ENCODE data around the gene SP6. TPM values are rescaled to one million over a fixed set of nuclear protein-coding genes. Genes with fewer than 3 reads are reported as not detected.

Gene SP6
- total RNA-seq, 1 donor from 2014 or later: 30.7 TPM

GRCh38 chr17:47871048-47871447, 20.1 kb upstream of the SP6 start:
- no peak for DNase-seq (ENCODE audit: low spot score)
- H3K9me3 Mint-ChIP-seq (ENCODE audit: unreplicated experiment): no peaks in the 10 kb centered on the region
- peaks cover 8% of the 10 kb centered on the region for H3K27me3 Mint-ChIP-seq (ENCODE audit: unreplicated experiment)
- H3K4me3 Mint-ChIP-seq (ENCODE audit: unreplicated experiment): no peak overlapping the region
- H3K27ac Mint-ChIP-seq (ENCODE audit: unreplicated experiment): no peak overlapping the region
- no peak for TF ChIP-seq CTCF (IDR thresholded peaks at IDR 0.05; ENCODE audit: unreplicated experiment)
- H3K4me1 Mint-ChIP-seq (ENCODE audit: unreplicated experiment): peaks cover 28% of the 10 kb centered on the region
- peaks cover 4% of the 10 kb centered on the region for H3K36me3 Mint-ChIP-seq (ENCODE audit: low read depth, unreplicated experiment)

GRCh38 chr17:47870056-47870455, 19.1 kb upstream of the SP6 start:
- DNase-seq (ENCODE audit: low spot score): no peak
- Mint-ChIP-seq H3K4me3 (ENCODE audit: unreplicated experiment) (no peak overlapping the region), H3K27ac (ENCODE audit: unreplicated experiment) (no peak overlapping the region), H3K27me3 (ENCODE audit: unreplicated experiment) (peaks cover 12% of the 10 kb centered on the region), H3K9me3 (ENCODE audit: unreplicated experiment) (no peaks in the 10 kb centered on the region), H3K4me1 (ENCODE audit: unreplicated experiment) (peaks cover 24% of the 10 kb centered on the region), H3K36me3 (ENCODE audit: low read depth, unreplicated experiment) (no peaks in the 10 kb centered on the region)
- no peak for TF ChIP-seq CTCF (IDR thresholded peaks at IDR 0.05; ENCODE audit: unreplicated experiment)

- DNase-seq (ENCODE audit: low spot score): no peak
Measured at GRCh38 chr17:47869114-47869513, 18.2 kb upstream of the SP6 start.

GRCh38 chr17:47867813-47868533, 17.0 kb upstream of the SP6 start:
- H3K27ac Mint-ChIP-seq (ENCODE audit: unreplicated experiment): no peak overlapping the region
- no peak for TF ChIP-seq CTCF (IDR thresholded peaks at IDR 0.05; ENCODE audit: unreplicated experiment)
- peaks cover 23% of the 10 kb centered on the region for H3K4me1 Mint-ChIP-seq (ENCODE audit: unreplicated experiment)
- H3K4me3 Mint-ChIP-seq (ENCODE audit: unreplicated experiment): no peak overlapping the region
- DNase-seq (ENCODE audit: low spot score): no peak
- peaks cover 12% of the 10 kb centered on the region for H3K27me3 Mint-ChIP-seq (ENCODE audit: unreplicated experiment)
- H3K9me3 Mint-ChIP-seq (ENCODE audit: unreplicated experiment): no peaks in the 10 kb centered on the region
- H3K36me3 Mint-ChIP-seq (ENCODE audit: low read depth, unreplicated experiment): no peaks in the 10 kb centered on the region

More at GRCh38 chr17:47869114-47869513, 18.2 kb upstream of the SP6 start:
- Mint-ChIP-seq H3K36me3 (ENCODE audit: low read depth, unreplicated experiment) (no peaks in the 10 kb centered on the region), H3K9me3 (ENCODE audit: unreplicated experiment) (no peaks in the 10 kb centered on the region), H3K4me1 (ENCODE audit: unreplicated experiment) (peaks cover 21% of the 10 kb centered on the region), H3K27me3 (ENCODE audit: unreplicated experiment) (peaks cover 12% of the 10 kb centered on the region), H3K4me3 (ENCODE audit: unreplicated experiment) (no peak overlapping the region), H3K27ac (ENCODE audit: unreplicated experiment) (no peak overlapping the region)
- no peak for TF ChIP-seq CTCF (IDR thresholded peaks at IDR 0.05; ENCODE audit: unreplicated experiment)

GRCh38 chr17:47866941-47867340, 16.0 kb upstream of the SP6 start:
- no peak overlapping the region for H3K27ac Mint-ChIP-seq (ENCODE audit: unreplicated experiment)
- TF ChIP-seq CTCF (IDR thresholded peaks at IDR 0.05; ENCODE audit: unreplicated experiment): no peak
- peaks cover 11% of the 10 kb centered on the region for H3K27me3 Mint-ChIP-seq (ENCODE audit: unreplicated experiment)
- H3K36me3 Mint-ChIP-seq (ENCODE audit: low read depth, unreplicated experiment): no peaks in the 10 kb centered on the region
- H3K4me1 Mint-ChIP-seq (ENCODE audit: unreplicated experiment): peaks cover 20% of the 10 kb centered on the region
- H3K4me3 Mint-ChIP-seq (ENCODE audit: unreplicated experiment): no peak overlapping the region
- DNase-seq (ENCODE audit: low spot score): no peak
- H3K9me3 Mint-ChIP-seq (ENCODE audit: unreplicated experiment): no peaks in the 10 kb centered on the region
